Measurements from ENCODE around the gene RUVBL1. TPM values are rescaled to one million over a fixed set of nuclear protein-coding genes. Genes with fewer than 3 reads are reported as not detected.
A peak's percentile ranks its signal among the peaks of the same experiment; 100 is the strongest.

Gene RUVBL1
- total and polyA plus RNA-seq, 2 experiments from 2014 or later = 45.0 to 54.4 TPM

DNA sequence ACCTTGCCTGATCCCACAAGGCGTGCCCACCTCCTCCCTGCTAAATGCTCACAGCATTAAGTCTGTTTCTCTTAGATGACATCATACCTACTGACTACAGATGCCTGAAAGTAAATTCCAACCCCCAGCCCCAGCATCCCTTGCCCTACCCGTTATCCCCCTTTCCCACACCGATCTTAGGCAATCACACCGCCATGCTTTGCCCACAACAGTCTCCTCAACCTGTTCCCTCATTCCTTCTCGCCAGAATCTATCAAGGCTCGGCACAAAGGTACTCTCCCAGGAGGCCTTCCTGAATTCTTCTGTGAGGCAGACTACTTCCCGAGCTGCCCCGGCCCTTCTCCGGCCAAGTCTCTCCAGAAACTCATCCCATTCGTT is 72.2 kb downstream of the RUVBL1 start:
- 12 to 15% methylated on average over 10 of the region's 10 CpGs for WGBS, 2 experiments (ENCODE audit: low coverage in 1 of 2, low lambda C conversion rate in 2 of 2, missing lambda C conversion rate in 2 of 2)
- in situ Hi-C loops (cut with MboI) = no loop called here
- Histone ChIP-seq H3K4me3 (peak overlapping the region; percentile 81), H3K9me3 (ENCODE audit: low read depth) (no peaks in the 10 kb centered on the region), H2AFZ (peak overlapping the region; percentile 96), H3K9ac (peak overlapping the region; percentile 100), H3K4me1 (ENCODE audit: insufficient read depth) (peaks cover 37% of the 10 kb centered on the region), H3K27me3 (replicated peaks; ENCODE audit: insufficient read depth) (no peaks in the 10 kb centered on the region), H3K79me2 (ENCODE audit: insufficient read depth) (peaks cover 45% of the 10 kb centered on the region), H4K20me1 (ENCODE audit: insufficient read depth) (peaks cover 18% of the 10 kb centered on the region), H3K27ac (peak overlapping the region; percentile 75), H3K4me2 (ENCODE audit: unreplicated experiment) (peak overlapping the region; percentile 86), H3K9me2 (ENCODE audit: insufficient read depth) (no peaks in the 10 kb centered on the region), H3K36me3 (ENCODE audit: low read depth) (peaks cover 25% of the 10 kb centered on the region), H3F3A (ENCODE audit: insufficient read depth) (peaks cover 39% of the 10 kb centered on the region)
- DNase-seq = peak; percentile 55
- TF ChIP-seq EZH2 (IDR thresholded peaks at IDR 0.05; ENCODE audit: insufficient read depth, poor library complexity, severe bottlenecking) = no peak
- TF ChIP-seq EZH2phosphoT487 (IDR thresholded peaks at IDR 0.05; ENCODE audit: insufficient read depth, low read depth) = no peak

- Histone ChIP-seq H3K4me3 (no peak overlapping the region), H3K9me2 (ENCODE audit: insufficient read depth) (no peaks in the 10 kb centered on the region), H3F3A (ENCODE audit: insufficient read depth) (peaks cover 30% of the 10 kb centered on the region), H3K27ac (no peak overlapping the region), H3K79me2 (ENCODE audit: insufficient read depth) (peaks cover 37% of the 10 kb centered on the region), H4K20me1 (ENCODE audit: insufficient read depth) (peaks cover 13% of the 10 kb centered on the region), H3K27me3 (replicated peaks; ENCODE audit: insufficient read depth) (no peaks in the 10 kb centered on the region), H3K4me2 (ENCODE audit: unreplicated experiment) (peak overlapping the region; percentile 86), H2AFZ (no peak overlapping the region), H3K9ac (no peak overlapping the region), H3K4me1 (ENCODE audit: insufficient read depth) (peaks cover 29% of the 10 kb centered on the region), H3K36me3 (ENCODE audit: low read depth) (peaks cover 17% of the 10 kb centered on the region), H3K9me3 (ENCODE audit: low read depth) (no peaks in the 10 kb centered on the region)
- TF ChIP-seq EZH2 (IDR thresholded peaks at IDR 0.05; ENCODE audit: insufficient read depth, poor library complexity, severe bottlenecking) (no peak), EZH2phosphoT487 (IDR thresholded peaks at IDR 0.05; ENCODE audit: insufficient read depth, low read depth) (no peak)
- in situ Hi-C loops (cut with MboI) = no loop called here
- peak; percentile 67 for DNase-seq
- 74 to 75% methylated on average over 3 of the region's 3 CpGs for WGBS, 2 experiments (ENCODE audit: low coverage in 1 of 2, low lambda C conversion rate in 2 of 2, missing lambda C conversion rate in 2 of 2)
Observed at GRCh38 chr3:128050597-128050996, 73.0 kb downstream of the RUVBL1 start.

- no peak overlapping the region for H3K4me3 ChIP-seq
- H2AFZ ChIP-seq = no peak overlapping the region
- in situ Hi-C loops (cut with MboI) = no loop called here
- H3F3A ChIP-seq (ENCODE audit: insufficient read depth) = 0 out of 2 replicates have a peak, but pooled peaks cover 4% of the 10 kb centered on the region
- H3K9me3 ChIP-seq (ENCODE audit: low read depth) = no peaks in the 10 kb centered on the region
- no peak overlapping the region for H3K27ac ChIP-seq
- no peaks in the 10 kb centered on the region for H3K36me3 ChIP-seq (ENCODE audit: low read depth)
- no peak for DNase-seq
- no peaks in the 10 kb centered on the region for H3K4me1 ChIP-seq (ENCODE audit: insufficient read depth)
- H3K9me2 ChIP-seq (ENCODE audit: insufficient read depth) = no peaks in the 10 kb centered on the region
- no peak for TF ChIP-seq EZH2 (IDR thresholded peaks at IDR 0.05; ENCODE audit: insufficient read depth, poor library complexity, severe bottlenecking)
- TF ChIP-seq EZH2phosphoT487 (IDR thresholded peaks at IDR 0.05; ENCODE audit: insufficient read depth, low read depth) = no peak
- no peaks in the 10 kb centered on the region for H4K20me1 ChIP-seq (ENCODE audit: insufficient read depth)
- no peaks in the 10 kb centered on the region for H3K79me2 ChIP-seq (ENCODE audit: insufficient read depth)
- no peaks in the 10 kb centered on the region for H3K27me3 ChIP-seq (replicated peaks; ENCODE audit: insufficient read depth)
- H3K4me2 ChIP-seq (ENCODE audit: unreplicated experiment) = no peak overlapping the region
- 41 to 67% methylated on average over 1 of the region's 1 CpG for WGBS, 2 experiments (ENCODE audit: low coverage in 1 of 2, low lambda C conversion rate in 2 of 2, missing lambda C conversion rate in 2 of 2)
- no peak overlapping the region for H3K9ac ChIP-seq
Observed at GRCh38 chr3:128041344-128041743, 82.3 kb downstream of the RUVBL1 start.

DNA sequence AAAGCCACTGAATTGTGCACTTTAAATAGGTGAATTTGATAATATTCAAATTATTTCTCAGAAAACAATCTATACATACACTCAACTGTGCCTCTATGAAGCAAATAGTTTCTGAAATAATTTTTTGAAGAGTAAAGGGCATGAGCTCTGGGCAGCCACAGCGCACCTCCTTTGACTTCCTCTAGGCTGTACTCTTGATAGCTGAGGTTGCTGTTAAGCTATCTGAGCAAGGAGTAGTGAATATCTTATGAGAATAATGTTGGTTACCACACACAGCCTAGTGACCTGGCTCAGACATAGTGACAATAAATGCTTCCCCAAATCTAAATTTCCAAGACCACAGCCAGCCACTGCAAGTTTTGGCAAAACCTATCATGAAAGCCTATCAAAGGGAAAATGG is 83.0 kb downstream of the RUVBL1 start:
- Histone ChIP-seq H3K79me2 (ENCODE audit: insufficient read depth) (no peaks in the 10 kb centered on the region), H3K27me3 (replicated peaks; ENCODE audit: insufficient read depth) (no peaks in the 10 kb centered on the region), H3K4me2 (ENCODE audit: unreplicated experiment) (no peak overlapping the region), H3K9ac (no peak overlapping the region), H3K9me2 (ENCODE audit: insufficient read depth) (no peaks in the 10 kb centered on the region), H3K36me3 (ENCODE audit: low read depth) (no peaks in the 10 kb centered on the region), H3F3A (ENCODE audit: insufficient read depth) (0 out of 2 replicates have a peak, but pooled peaks cover 4% of the 10 kb centered on the region), H3K4me3 (no peak overlapping the region), H2AFZ (no peak overlapping the region), H3K27ac (no peak overlapping the region), H3K9me3 (ENCODE audit: low read depth) (no peaks in the 10 kb centered on the region), H3K4me1 (ENCODE audit: insufficient read depth) (no peaks in the 10 kb centered on the region), H4K20me1 (ENCODE audit: insufficient read depth) (no peaks in the 10 kb centered on the region)
- TF ChIP-seq EZH2phosphoT487 (IDR thresholded peaks at IDR 0.05; ENCODE audit: insufficient read depth, low read depth) (no peak), EZH2 (IDR thresholded peaks at IDR 0.05; ENCODE audit: insufficient read depth, poor library complexity, severe bottlenecking) (no peak)
- 87 to 88% methylated on average over 1 of the region's 1 CpG for WGBS, 2 experiments (ENCODE audit: low coverage in 1 of 2, low lambda C conversion rate in 2 of 2, missing lambda C conversion rate in 2 of 2)
- no peak for DNase-seq
- in situ Hi-C loops (cut with MboI) = no loop called here

DNA sequence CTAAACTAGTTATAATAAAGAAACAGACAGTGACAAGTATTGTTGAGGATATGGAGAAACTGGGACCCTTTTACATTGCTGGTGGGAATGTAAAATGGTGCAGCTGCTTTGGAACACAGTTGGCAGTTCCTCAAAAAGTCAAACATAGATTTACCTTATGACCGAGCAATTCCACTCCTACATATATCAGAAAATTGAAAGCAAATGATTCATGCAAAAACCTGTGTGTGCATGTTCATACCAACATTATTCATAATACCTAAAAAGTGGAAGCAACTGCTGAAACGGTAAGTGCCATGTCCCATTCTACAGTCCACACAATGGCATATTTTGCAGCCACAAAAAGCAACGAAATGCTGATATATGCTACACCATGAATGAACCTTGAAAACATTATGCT is 83.6 kb downstream of the RUVBL1 start:
- Histone ChIP-seq H3K4me2 (ENCODE audit: unreplicated experiment) (no peak overlapping the region), H3K4me1 (ENCODE audit: insufficient read depth) (no peaks in the 10 kb centered on the region), H3K36me3 (ENCODE audit: low read depth) (no peaks in the 10 kb centered on the region), H3K9me2 (ENCODE audit: insufficient read depth) (no peaks in the 10 kb centered on the region), H2AFZ (no peak overlapping the region), H3K9me3 (ENCODE audit: low read depth) (no peaks in the 10 kb centered on the region), H3K4me3 (no peak overlapping the region), H3K27ac (no peak overlapping the region), H4K20me1 (ENCODE audit: insufficient read depth) (no peaks in the 10 kb centered on the region), H3K79me2 (ENCODE audit: insufficient read depth) (no peaks in the 10 kb centered on the region), H3K27me3 (replicated peaks; ENCODE audit: insufficient read depth) (no peaks in the 10 kb centered on the region), H3K9ac (no peak overlapping the region), H3F3A (ENCODE audit: insufficient read depth) (0 out of 2 replicates have a peak, but pooled peaks cover 4% of the 10 kb centered on the region)
- WGBS, 2 experiments (ENCODE audit: low coverage in 1 of 2, low lambda C conversion rate in 2 of 2, missing lambda C conversion rate in 2 of 2) = 65 to 73% methylated on average over 3 of the region's 3 CpGs
- in situ Hi-C loops (cut with MboI) = no loop called here
- TF ChIP-seq EZH2phosphoT487 (IDR thresholded peaks at IDR 0.05; ENCODE audit: insufficient read depth, low read depth) (no peak), EZH2 (IDR thresholded peaks at IDR 0.05; ENCODE audit: insufficient read depth, poor library complexity, severe bottlenecking) (no peak)
- DNase-seq = no peak
